PC-3 (cell line): Measurements from ENCODE around the gene POU4F1. TPM values are rescaled to one million over a fixed set of nuclear protein-coding genes. Genes with fewer than 3 reads are reported as not detected.

Experiments
- ATAC-seq: fragments of 200-7000 bp; cut with Tn5 transposase; 2 replicates; pipeline ENCODE4 v1.9.1; 2020; ENCODE audit warnings: mild to moderate bottlenecking, moderate library complexity
- BruUV-seq: library from RNA; stranded (reverse); fragments of 400-500 nt; replicated peaks from 2 replicates; lab custom pipeline; 2021; lab: Mats Ljungman, UMichigan
- CTCF ChIA-PET: fragments of 300-600 bp; sonication (Branson Sonifier 250); formaldehyde crosslinking; loops from one replicate; lab custom pipeline; 2022; ENCODE audit warnings: antibody characterized with exemption; lab: Charles Lee
- POLR2A ChIA-PET: fragments of 300-600 bp; sonication (Branson Sonifier 250); formaldehyde crosslinking; loops from one replicate; lab custom pipeline; 2022; ENCODE audit warnings: antibody characterized with exemption; ENCODE audit not compliant: unreplicated experiment; lab: Charles Lee
- DNase-seq: peaks from one replicate; pipeline ENCODE4 v3.0.0-alpha.2; 2015
- H2AFZ ChIP-seq: fragments of 300-600 bp; sonication (generic); 2 replicates; pipeline ENCODE4 v1.6.0; 2016; ENCODE audit warnings: antibody characterized with exemption, low read length
- H3F3A ChIP-seq: fragments of 300-600 bp; sonication (generic); one replicate; pipeline ENCODE4 v1.6.0; 2017; ENCODE audit warnings: antibody characterized with exemption, low read length, control low read depth, mild to moderate bottlenecking; ENCODE audit not compliant: unreplicated experiment
- H3K27ac ChIP-seq: fragments of 300-600 bp; sonication (generic); 2 replicates; pipeline ENCODE4 v1.5.1; 2016; ENCODE audit warnings: mild to moderate bottlenecking, low read length
- H3K27me3 ChIP-seq: fragments of 300-600 bp; sonication (generic); 2 replicates; pipeline ENCODE4 v1.6.1; 2016; ENCODE audit warnings: low read length, mixed read lengths
- H3K36me3 ChIP-seq: fragments of 300-600 bp; sonication (generic); 2 replicates; pipeline ENCODE4 v1.6.1; 2016; ENCODE audit warnings: low read depth, mixed run types, low read length, mixed read lengths
- H3K4me1 ChIP-seq: fragments of 300-600 bp; sonication (generic); 2 replicates; pipeline ENCODE4 v1.5.1; 2016; ENCODE audit warnings: low read length; ENCODE audit not compliant: insufficient read depth
- H3K4me2 ChIP-seq: fragments of 300-600 bp; sonication (generic); 2 replicates; pipeline ENCODE4 v1.6.0; 2016; ENCODE audit warnings: low read length
- H3K4me3 ChIP-seq: fragments of 300-600 bp; sonication (generic); 2 replicates; pipeline ENCODE4 v1.5.1; 2016; ENCODE audit warnings: mild to moderate bottlenecking, low read length, mixed read lengths
- H3K79me2 ChIP-seq: fragments of 300-600 bp; sonication (generic); 2 replicates; pipeline ENCODE4 v1.6.1; 2017; ENCODE audit warnings: low read length, mixed read lengths
- H3K9ac ChIP-seq: fragments of 300-600 bp; sonication (generic); 2 replicates; pipeline ENCODE4 v1.6.0; 2016; ENCODE audit warnings: mild to moderate bottlenecking, low read length
- H3K9me2 ChIP-seq: fragments of 300-600 bp; sonication (generic); replicated peaks from 2 replicates; pipeline ENCODE4 v1.6.1; 2016; ENCODE audit warnings: mixed run types, low read length, mixed read lengths
- H3K9me3 ChIP-seq: fragments of 300-600 bp; sonication (generic); 2 replicates; pipeline ENCODE4 v1.6.1; 2016; ENCODE audit warnings: low read length, mixed read lengths
- H4K20me1 ChIP-seq: fragments of 300-600 bp; sonication (generic); 2 replicates; pipeline ENCODE4 v1.6.1; 2016; ENCODE audit warnings: low read length, mixed read lengths
- EZH2 ChIP-seq: fragments of 300-600 bp; sonication (generic); IDR thresholded peaks from one replicate; pipeline ENCODE4 v1.6.1; 2017; ENCODE audit warnings: antibody characterized with exemption, mild to moderate bottlenecking, low read length; ENCODE audit not compliant: unreplicated experiment
- EZH2phosphoT487 ChIP-seq: fragments of 300-600 bp; sonication (generic); IDR thresholded peaks from 2 replicates; pipeline ENCODE4 v1.6.1; 2018; ENCODE audit warnings: mild to moderate bottlenecking, antibody characterized with exemption, low read length, borderline replicate concordance
- intact Hi-C: fragments of 100-400 bp; cut with micrococcal nuclease; formaldehyde crosslinking; loops from 2 replicates; pipeline ENCODE4 v1.9.0; 2023
- total RNA-seq: library from RNA; depleted of rRNA; stranded (reverse); fragments of >200 nt; gene quantifications from 2 replicates; pipeline ENCODE4 v1.2.3, GENCODE V29; 2014
- TF ChIP-seq, protein P1 (sequence below): fragments of 300-600 bp; sonication (generic); conservative IDR thresholded peaks from 2 replicates; pipeline ENCODE4 v1.5.1; 2017; ENCODE audit warnings: antibody characterized with exemption, low read depth, mild to moderate bottlenecking, low read length

Gene POU4F1
- total RNA-seq, 1 experiment from 2014 or later, result not detected

- no peak overlapping the region for H3K4me3 ChIP-seq
- no peaks in the 10 kb centered on the region for H3K9me2 ChIP-seq
- ChIA-PET POLR2A (no interaction called here), CTCF (interaction anchor here (0.7 kb wide), 1 partner anchor 467 kb away, joined by 3 read pairs; no protein-coding TSS in a partner anchor)
- ATAC-seq (no peak), DNase-seq (no peak)
- no peaks in the 10 kb centered on the region for H3F3A ChIP-seq
- H3K27me3 ChIP-seq, result peaks cover 62% of the 10 kb centered on the region
- no peaks in the 10 kb centered on the region for H3K4me1 ChIP-seq
- H3K9me3 ChIP-seq, result no peaks in the 10 kb centered on the region
- H3K79me2 ChIP-seq, result no peaks in the 10 kb centered on the region
- H2AFZ ChIP-seq, result no peak overlapping the region
- H3K36me3 ChIP-seq, result no peaks in the 10 kb centered on the region
- no peak overlapping the region for H3K4me2 ChIP-seq
- no peaks in the 10 kb centered on the region for H4K20me1 ChIP-seq
- intact Hi-C loops, result loop anchor here (10.0 kb wide), 1 partner anchor 146 kb away; no protein-coding TSS in a partner anchor
- TF ChIP-seq, protein P1, sequence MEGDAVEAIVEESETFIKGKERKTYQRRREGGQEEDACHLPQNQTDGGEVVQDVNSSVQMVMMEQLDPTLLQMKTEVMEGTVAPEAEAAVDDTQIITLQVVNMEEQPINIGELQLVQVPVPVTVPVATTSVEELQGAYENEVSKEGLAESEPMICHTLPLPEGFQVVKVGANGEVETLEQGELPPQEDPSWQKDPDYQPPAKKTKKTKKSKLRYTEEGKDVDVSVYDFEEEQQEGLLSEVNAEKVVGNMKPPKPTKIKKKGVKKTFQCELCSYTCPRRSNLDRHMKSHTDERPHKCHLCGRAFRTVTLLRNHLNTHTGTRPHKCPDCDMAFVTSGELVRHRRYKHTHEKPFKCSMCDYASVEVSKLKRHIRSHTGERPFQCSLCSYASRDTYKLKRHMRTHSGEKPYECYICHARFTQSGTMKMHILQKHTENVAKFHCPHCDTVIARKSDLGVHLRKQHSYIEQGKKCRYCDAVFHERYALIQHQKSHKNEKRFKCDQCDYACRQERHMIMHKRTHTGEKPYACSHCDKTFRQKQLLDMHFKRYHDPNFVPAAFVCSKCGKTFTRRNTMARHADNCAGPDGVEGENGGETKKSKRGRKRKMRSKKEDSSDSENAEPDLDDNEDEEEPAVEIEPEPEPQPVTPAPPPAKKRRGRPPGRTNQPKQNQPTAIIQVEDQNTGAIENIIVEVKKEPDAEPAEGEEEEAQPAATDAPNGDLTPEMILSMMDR, result no peak
- TF ChIP-seq EZH2phosphoT487 (no peak), EZH2 (no peak)
- H3K9ac ChIP-seq, result no peak overlapping the region
- no peak overlapping the region for H3K27ac ChIP-seq
- BruUV-seq, result no TSS peak
Measured at GRCh38 chr13:78598966-78599644, 4.2 kb downstream of the POU4F1 start.

DNA sequence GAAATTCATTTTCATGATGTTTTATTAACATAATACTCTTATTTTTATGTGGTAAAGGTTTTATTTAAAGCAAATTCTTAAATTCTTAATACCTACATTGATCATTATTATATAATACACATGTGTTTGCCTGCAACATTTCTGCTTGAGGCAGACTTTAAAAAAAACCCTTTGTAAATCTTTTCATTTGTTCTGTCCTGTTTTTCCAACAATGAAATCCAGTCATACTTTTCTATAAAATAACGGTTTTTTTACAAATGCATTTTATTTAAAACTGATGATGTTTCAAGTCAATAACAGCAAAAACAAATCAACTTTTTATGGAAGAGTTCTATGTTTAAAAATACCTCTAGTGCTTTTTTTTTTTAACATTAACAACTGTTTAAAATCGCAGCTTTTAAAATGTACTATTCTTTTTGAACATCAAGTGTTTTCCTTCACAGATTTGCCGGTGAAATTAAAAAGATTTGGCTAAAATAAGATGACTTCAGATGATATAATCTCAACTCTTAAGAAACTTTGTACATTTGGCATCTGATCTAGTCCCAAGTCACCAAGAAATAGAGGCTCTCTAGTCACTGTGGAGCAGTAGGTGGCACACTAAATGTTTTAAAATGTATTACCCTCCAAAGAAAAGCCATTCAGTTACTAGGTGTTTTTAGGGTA lies 5.1 kb downstream of the POU4F1 start:
- TF ChIP-seq, protein P1, result no peak
- TF ChIP-seq EZH2 (no peak), EZH2phosphoT487 (no peak)
- no peaks in the 10 kb centered on the region for H3K79me2 ChIP-seq
- DNase-seq, result no peak
- H3K4me2 ChIP-seq, result no peak overlapping the region
- intact Hi-C loops, result loop anchor here (10.0 kb wide), 1 partner anchor 147 kb away; no protein-coding TSS in a partner anchor
- no peaks in the 10 kb centered on the region for H4K20me1 ChIP-seq
- no peaks in the 10 kb centered on the region for H3F3A ChIP-seq
- H3K27me3 ChIP-seq, result peaks cover 71% of the 10 kb centered on the region
- H3K9me3 ChIP-seq, result no peaks in the 10 kb centered on the region
- no peak overlapping the region for H3K27ac ChIP-seq
- ChIA-PET CTCF (no interaction called here), POLR2A (no interaction called here)
- no peak overlapping the region for H2AFZ ChIP-seq
- BruUV-seq, result no TSS peak
- H3K36me3 ChIP-seq, result no peaks in the 10 kb centered on the region
- H3K9ac ChIP-seq, result no peak overlapping the region
- ATAC-seq, result no peak
- no peak overlapping the region for H3K4me3 ChIP-seq
- H3K4me1 ChIP-seq, result no peaks in the 10 kb centered on the region
- H3K9me2 ChIP-seq, result no peaks in the 10 kb centered on the region

GRCh38 chr13:78597602-78597932 lies 5.8 kb downstream of the POU4F1 start:
- Histone ChIP-seq H4K20me1 (no peaks in the 10 kb centered on the region), H3K9me2 (no peaks in the 10 kb centered on the region), H3K4me2 (no peak overlapping the region), H3K27me3 (peaks cover 78% of the 10 kb centered on the region), H3K4me1 (no peaks in the 10 kb centered on the region), H3K4me3 (no peak overlapping the region), H2AFZ (no peak overlapping the region), H3K79me2 (no peaks in the 10 kb centered on the region), H3F3A (no peaks in the 10 kb centered on the region), H3K9me3 (no peaks in the 10 kb centered on the region), H3K36me3 (no peaks in the 10 kb centered on the region), H3K27ac (no peak overlapping the region), H3K9ac (no peak overlapping the region)
- CTCF ChIA-PET, result no interaction called here
- POLR2A ChIA-PET, result no interaction called here
- no peak for DNase-seq
- intact Hi-C loops, result loop anchor here (10.0 kb wide), 1 partner anchor 147 kb away; no protein-coding TSS in a partner anchor
- no TSS peak for BruUV-seq
- TF ChIP-seq, protein P1, result no peak
- TF ChIP-seq EZH2 (no peak), EZH2phosphoT487 (no peak)
- ATAC-seq, result no peak
